Right atrium auricular region (tissue), 2 donors: ENCODE data around the gene CD164L2. TPM values are rescaled to one million over a fixed set of nuclear protein-coding genes. Genes with fewer than 3 reads are reported as not detected.

ENCODE experiments used
- DNase-seq: peaks from one replicate; pipeline ENCODE4 v3.0.0-alpha.2; 2019; ENCODE audit warnings: low spot score
- H3K27ac ChIP-seq, 2 donors: fragments of 200-600 bp; sonication (generic); 1 replicate in 1 of 2; 2 replicates in 1 of 2; pipeline ENCODE4 v1.5.1; 2016 to 2019
- H3K27me3 ChIP-seq, 2 donors: fragments of 200-600 bp; sonication (generic); one replicate each; pipeline versions ENCODE4 v1.5.1 to v1.6.0; 2017 to 2019
- H3K36me3 ChIP-seq: fragments of 200-600 bp; sonication (generic); one replicate; pipeline ENCODE4 v1.5.1; 2016
- H3K4me1 ChIP-seq, 2 donors: fragments of 200-600 bp; sonication (generic); one replicate each; pipeline versions ENCODE4 v1.5.1 to v1.6.0; 2017 to 2019
- H3K4me3 ChIP-seq, 2 donors: fragments of 200-600 bp; sonication (generic); 1 replicate in 1 of 2; 2 replicates in 1 of 2; pipeline ENCODE4 v1.5.1; 2017 to 2019; ENCODE audit warnings: mild to moderate bottlenecking in 1 of 2, moderate library complexity in 1 of 2
- H3K9me3 ChIP-seq, 2 donors: fragments of 200-600 bp; sonication (generic); one replicate each; pipeline ENCODE4 v1.5.1; 2019
- CTCF ChIP-seq, 2 donors: fragments of 200-600 bp; sonication (generic); IDR thresholded peaks; one replicate each; pipeline ENCODE4 v1.5.1; 2019; ENCODE audit warnings: antibody characterized with exemption in 2 of 2
- total RNA-seq, 2 donors: library from RNA; depleted of rRNA; stranded (reverse); fragments of >200 nt; gene quantifications; one replicate each; pipeline ENCODE4 v1.1.0, GENCODE V29; 2016

The CD164L2 gene
- total RNA-seq, 2 donors from 2014 or later = not detected

GRCh38 chr1:27395441-27396195 lies 12.5 kb upstream of the CD164L2 start:
- Histone ChIP-seq H3K4me3 (no peak overlapping the region), H3K27me3 (no peaks in the 10 kb centered on the region), H3K9me3 (no peaks in the 10 kb centered on the region), H3K4me1 (peaks cover 0 to 56% of the 10 kb centered on the region in 2 donors), H3K36me3 (no peaks in the 10 kb centered on the region), H3K27ac (peak overlapping the region in 1 of 2 donors; percentile 34)
- peak; percentile 86 for DNase-seq
- peak; percentile 90 to 98 for TF ChIP-seq CTCF (IDR thresholded peaks at IDR 0.05)

- no peak for TF ChIP-seq CTCF (IDR thresholded peaks at IDR 0.05)
- Histone ChIP-seq H3K4me1 (peaks cover 0 to 50% of the 10 kb centered on the region in 2 donors), H3K36me3 (no peaks in the 10 kb centered on the region), H3K27me3 (no peaks in the 10 kb centered on the region), H3K4me3 (no peak overlapping the region), H3K27ac (peak overlapping the region in 1 of 2 donors; percentile 34), H3K9me3 (no peaks in the 10 kb centered on the region)
- DNase-seq = no peak
These were observed 11.8 kb upstream of the CD164L2 start for GRCh38 chr1:27394925-27395324.

- H3K36me3 ChIP-seq = no peaks in the 10 kb centered on the region
- H3K27me3 ChIP-seq = no peaks in the 10 kb centered on the region
- peak overlapping the region in 1 of 2 donors; percentile 34 for H3K27ac ChIP-seq
- no peak for DNase-seq
- peaks cover 0 to 43% of the 10 kb centered on the region in 2 donors for H3K4me1 ChIP-seq
- H3K9me3 ChIP-seq = no peaks in the 10 kb centered on the region
- no peak overlapping the region for H3K4me3 ChIP-seq
- no peak for TF ChIP-seq CTCF (IDR thresholded peaks at IDR 0.05)
These were observed 11.1 kb upstream of the CD164L2 start for GRCh38 chr1:27394282-27394658.

- H3K4me1 ChIP-seq = peaks cover 0 to 41% of the 10 kb centered on the region in 2 donors
- DNase-seq = no peak
- H3K27ac ChIP-seq = peak overlapping the region in 1 of 2 donors; percentile 92
- H3K36me3 ChIP-seq = no peaks in the 10 kb centered on the region
- H3K27me3 ChIP-seq = no peaks in the 10 kb centered on the region
- H3K9me3 ChIP-seq = no peaks in the 10 kb centered on the region
- TF ChIP-seq CTCF (IDR thresholded peaks at IDR 0.05) = no peak
- H3K4me3 ChIP-seq = no peak overlapping the region
These were observed 10.6 kb upstream of the CD164L2 start for GRCh38 chr1:27393641-27394281.

- Histone ChIP-seq H3K27ac (peak overlapping the region; percentile 88 to 92), H3K4me3 (peak overlapping the region; percentile 56 to 70), H3K27me3 (no peaks in the 10 kb centered on the region), H3K36me3 (no peaks in the 10 kb centered on the region), H3K4me1 (peaks cover 0 to 44% of the 10 kb centered on the region in 2 donors), H3K9me3 (no peaks in the 10 kb centered on the region)
- no peak for DNase-seq
- TF ChIP-seq CTCF (IDR thresholded peaks at IDR 0.05) = no peak
These were observed 9.9 kb upstream of the CD164L2 start for GRCh38 chr1:27392778-27393635.
